H9 (cell line): ENCODE data around the gene GJA10. TPM values are rescaled to one million over a fixed set of nuclear protein-coding genes. Genes with fewer than 3 reads are reported as not detected.

Experiments
- DNase-seq: peaks from one replicate; pipeline ENCODE4 v3.0.0-alpha.2; 2017
- H2AFZ ChIP-seq: one replicate; pipeline ENCODE4 v1.6.1; 2013; ENCODE audit warnings: mild to moderate bottlenecking, low read length, control low read depth, moderate library complexity
- H2AK5ac ChIP-seq: 2 replicates; pipeline ENCODE4 v1.6.1; 2013; ENCODE audit warnings: low read length, control low read depth, mixed read lengths; ENCODE audit not compliant: insufficient read length
- H2BK120ac ChIP-seq: one replicate; pipeline ENCODE4 v1.6.1; 2013; ENCODE audit warnings: low read depth, mild to moderate bottlenecking, low read length, control low read depth, inconsistent platforms; ENCODE audit not compliant: poor library complexity, severe bottlenecking
- H2BK12ac ChIP-seq: 2 replicates; pipeline ENCODE4 v1.6.1; 2013; ENCODE audit warnings: low read length, control low read depth, mixed read lengths, low read depth; ENCODE audit not compliant: insufficient read length
- H2BK15ac ChIP-seq: 2 replicates; pipeline ENCODE4 v1.6.1; 2013; ENCODE audit warnings: low read depth, low read length, control low read depth
- H2BK20ac ChIP-seq: one replicate; pipeline ENCODE4 v1.6.1; 2013; ENCODE audit warnings: low read depth, mild to moderate bottlenecking, low read length, control low read depth, inconsistent platforms; ENCODE audit not compliant: poor library complexity, severe bottlenecking
- H2BK5ac ChIP-seq: 2 replicates; pipeline ENCODE4 v1.6.1; 2013; ENCODE audit warnings: low read length, control low read depth, mixed read lengths; ENCODE audit not compliant: insufficient read length
- H3K14ac ChIP-seq: 2 replicates; pipeline ENCODE4 v1.6.1; 2013; ENCODE audit warnings: low read length, control low read depth; ENCODE audit not compliant: insufficient read depth
- H3K18ac ChIP-seq: 2 replicates; pipeline ENCODE4 v1.6.1; 2013; ENCODE audit warnings: low read depth, mild to moderate bottlenecking, mixed read lengths, low read length, control low read depth; ENCODE audit not compliant: insufficient read length
- H3K23ac ChIP-seq: 2 replicates; pipeline ENCODE4 v1.6.1; 2013; ENCODE audit warnings: low read length, control low read depth, mixed read lengths, low read depth; ENCODE audit not compliant: insufficient read length
- H3K23me2 ChIP-seq: 2 replicates; pipeline ENCODE4 v1.6.1; 2013; ENCODE audit warnings: low read depth, mild to moderate bottlenecking, mixed read lengths, low read length, control low read depth; ENCODE audit not compliant: insufficient read length, poor library complexity, severe bottlenecking
- H3K27ac ChIP-seq: 2 replicates; pipeline ENCODE4 v1.5.1; 2013; ENCODE audit warnings: low read length, control low read depth, mixed read lengths, low read depth; ENCODE audit not compliant: insufficient read length
- H3K27me3 ChIP-seq: 2 replicates; pipeline ENCODE4 v1.6.1; 2013; ENCODE audit warnings: low read length, control low read depth, inconsistent platforms; ENCODE audit not compliant: insufficient read depth
- H3K4ac ChIP-seq: 2 replicates; pipeline ENCODE4 v1.6.1; 2013; ENCODE audit warnings: low read depth, mild to moderate bottlenecking, control low read depth, inconsistent platforms, low read length, moderate library complexity
- H3K4me1 ChIP-seq: 2 replicates; pipeline ENCODE4 v1.6.1; 2013; ENCODE audit warnings: low read length, control low read depth, inconsistent platforms; ENCODE audit not compliant: insufficient read depth
- H3K4me2 ChIP-seq: 2 replicates; pipeline ENCODE4 v1.6.1; 2013; ENCODE audit warnings: low read length, control low read depth, mixed read lengths; ENCODE audit not compliant: insufficient read length, insufficient read depth
- H3K56ac ChIP-seq: 2 replicates; pipeline ENCODE4 v1.6.1; 2013; ENCODE audit warnings: low read depth, mild to moderate bottlenecking, mixed read lengths, low read length, control low read depth; ENCODE audit not compliant: insufficient read length
- H3K79me1 ChIP-seq: 2 replicates; pipeline ENCODE4 v1.6.1; 2013; ENCODE audit warnings: low read depth, mild to moderate bottlenecking, moderate library complexity, low read length, control low read depth, inconsistent platforms; ENCODE audit not compliant: insufficient read depth, poor library complexity, severe bottlenecking
- H3K79me2 ChIP-seq: 2 replicates; pipeline ENCODE4 v1.6.1; 2013; ENCODE audit warnings: low read length, control low read depth, inconsistent platforms; ENCODE audit not compliant: insufficient read depth
- H3K9ac ChIP-seq: 2 replicates; pipeline ENCODE4 v1.6.1; 2013; ENCODE audit warnings: low read length, control low read depth, mixed read lengths; ENCODE audit not compliant: insufficient read length; ENCODE audit errors: extremely low read depth
- H3K9me3 ChIP-seq: one replicate; pipeline ENCODE4 v1.6.1; 2013; ENCODE audit warnings: low read depth, low read length, inconsistent platforms; ENCODE audit not compliant: control insufficient read depth
- H3T11ph ChIP-seq: one replicate; pipeline ENCODE4 v1.6.1; 2013; ENCODE audit warnings: mild to moderate bottlenecking, low read length, control low read depth, inconsistent platforms
- H4K20me1 ChIP-seq: one replicate; pipeline ENCODE4 v1.6.1; 2013; ENCODE audit not compliant: control insufficient read depth, insufficient read length, insufficient read depth
- H4K5ac ChIP-seq: 2 replicates; pipeline ENCODE4 v1.6.1; 2013; ENCODE audit warnings: low read depth, mild to moderate bottlenecking, mixed read lengths, low read length, control low read depth; ENCODE audit not compliant: insufficient read length
- H4K8ac ChIP-seq: replicated peaks from 2 replicates; pipeline ENCODE4 v1.6.1; 2013; ENCODE audit warnings: low read length, control low read depth, mixed read lengths, low read depth; ENCODE audit not compliant: insufficient read length
- H4K91ac ChIP-seq: 2 replicates; pipeline ENCODE4 v1.6.1; 2013; ENCODE audit warnings: low read depth, mild to moderate bottlenecking, moderate library complexity, mixed read lengths, low read length, control low read depth; ENCODE audit not compliant: insufficient read length
- H3K27ac Mint-ChIP-seq, 3 experiments: 2 replicates in 2 of 3; 3 replicates in 1 of 3; pipeline ENCODE4 v1.8.0; 2020 to 2021; ENCODE audit warnings: mixed read lengths in 3 of 3, mild to moderate bottlenecking in 1 of 3, moderate library complexity in 1 of 3
- H3K27me3 Mint-ChIP-seq: 2 replicates; pipeline ENCODE4 v1.8.0; 2021; ENCODE audit warnings: low read depth, mild to moderate bottlenecking, moderate library complexity, mixed read lengths
- H3K36me3 Mint-ChIP-seq, 3 experiments: 2 replicates in 2 of 3; 3 replicates in 1 of 3; pipeline ENCODE4 v1.8.0; 2020 to 2021; ENCODE audit warnings: low read depth in 3 of 3, mixed read lengths in 3 of 3; ENCODE audit not compliant: insufficient read depth in 1 of 3
- H3K4me1 Mint-ChIP-seq, 2 experiments: 2 replicates each; pipeline ENCODE4 v1.8.0; 2020; ENCODE audit warnings: mixed read lengths in 2 of 2
- H3K4me3 Mint-ChIP-seq, 2 experiments: 2 replicates in 1 of 2; 3 replicates in 1 of 2; pipeline ENCODE4 v1.8.0; 2020 to 2021; ENCODE audit warnings: mild to moderate bottlenecking in 2 of 2, mixed read lengths in 2 of 2, moderate library complexity in 1 of 2
- H3K9me3 Mint-ChIP-seq, 2 experiments: 2 replicates in 1 of 2; 3 replicates in 1 of 2; pipeline ENCODE4 v1.8.0; 2020; ENCODE audit warnings: mild to moderate bottlenecking in 2 of 2, mixed read lengths in 2 of 2, moderate library complexity in 1 of 2
- WGBS: extraction: QIAGEN DNeasy Blood & Tissue Kit; methylation state at CpG from one replicate; pipeline ENCODE4 v1.1.7; 2013; ENCODE audit warnings: missing lambda C conversion rate, low lambda C conversion rate, mixed read lengths; ENCODE audit not compliant: insufficient read length; ENCODE audit errors: extremely low coverage; 5-methylcytosine and 5-hydroxymethylcytosine counted together
- total RNA-seq: library from RNA; stranded (reverse); gene quantifications from 2 replicates; pipeline ENCODE4 v1.2.1, GENCODE V29; 2021
- TF ChIP-seq, protein P1 (sequence below): fragments of 200-600 bp; sonication (generic); conservative IDR thresholded peaks from 3 replicates; pipeline ENCODE4 v1.8.0; 2021; ENCODE audit warnings: antibody characterized with exemption, mild to moderate bottlenecking

The GJA10 gene
- total RNA-seq, 1 experiment from 2014 or later: not detected

DNA sequence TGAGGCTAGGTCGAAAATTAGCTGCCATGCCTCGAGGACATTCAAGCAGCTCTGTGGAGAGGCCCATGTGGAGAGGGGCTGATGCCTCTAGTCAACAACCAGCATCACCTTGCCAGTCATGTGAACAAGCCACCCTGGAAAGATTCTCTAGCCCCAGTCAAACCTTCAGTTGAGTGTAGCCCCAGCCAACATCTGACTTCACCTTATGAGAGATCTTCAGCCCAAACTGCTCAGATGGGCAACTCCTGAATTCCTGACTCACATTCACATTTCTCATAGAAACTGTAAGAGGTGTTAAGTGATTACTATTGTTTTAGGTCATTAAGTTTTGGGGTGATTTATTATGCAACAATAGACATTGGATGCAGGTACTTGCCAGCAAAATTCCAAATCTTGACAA lies 44.9 kb downstream of the GJA10 start:
- H4K91ac ChIP-seq: no peak overlapping the region
- H2AFZ ChIP-seq: no peak overlapping the region
- no peak overlapping the region for H3K56ac ChIP-seq
- Mint-ChIP-seq H3K27me3 (no peaks in the 10 kb centered on the region), H3K27ac (no peak overlapping the region), H3K4me1 (peaks cover 4 to 9% of the 10 kb centered on the region in 2 experiments), H3K9me3 (no peaks in the 10 kb centered on the region; a peak in 1 of 5 replicates), H3K36me3 (no peaks in the 10 kb centered on the region), H3K4me3 (no peak overlapping the region)
- no peak overlapping the region for H2BK12ac ChIP-seq
- no CpG with 5 or more reads among the region's 2 CpGs for WGBS
- no peak overlapping the region for H3K14ac ChIP-seq
- no peak overlapping the region for H3K4me2 ChIP-seq
- H2BK120ac ChIP-seq: no peak overlapping the region
- H3K23ac ChIP-seq: no peak overlapping the region
- H2BK15ac ChIP-seq: no peak overlapping the region
- no peaks in the 10 kb centered on the region for H3K79me2 ChIP-seq
- H2BK5ac ChIP-seq: no peak overlapping the region
- H3K27me3 ChIP-seq: no peaks in the 10 kb centered on the region
- no peaks in the 10 kb centered on the region for H3K9me3 ChIP-seq
- TF ChIP-seq, protein P1, sequence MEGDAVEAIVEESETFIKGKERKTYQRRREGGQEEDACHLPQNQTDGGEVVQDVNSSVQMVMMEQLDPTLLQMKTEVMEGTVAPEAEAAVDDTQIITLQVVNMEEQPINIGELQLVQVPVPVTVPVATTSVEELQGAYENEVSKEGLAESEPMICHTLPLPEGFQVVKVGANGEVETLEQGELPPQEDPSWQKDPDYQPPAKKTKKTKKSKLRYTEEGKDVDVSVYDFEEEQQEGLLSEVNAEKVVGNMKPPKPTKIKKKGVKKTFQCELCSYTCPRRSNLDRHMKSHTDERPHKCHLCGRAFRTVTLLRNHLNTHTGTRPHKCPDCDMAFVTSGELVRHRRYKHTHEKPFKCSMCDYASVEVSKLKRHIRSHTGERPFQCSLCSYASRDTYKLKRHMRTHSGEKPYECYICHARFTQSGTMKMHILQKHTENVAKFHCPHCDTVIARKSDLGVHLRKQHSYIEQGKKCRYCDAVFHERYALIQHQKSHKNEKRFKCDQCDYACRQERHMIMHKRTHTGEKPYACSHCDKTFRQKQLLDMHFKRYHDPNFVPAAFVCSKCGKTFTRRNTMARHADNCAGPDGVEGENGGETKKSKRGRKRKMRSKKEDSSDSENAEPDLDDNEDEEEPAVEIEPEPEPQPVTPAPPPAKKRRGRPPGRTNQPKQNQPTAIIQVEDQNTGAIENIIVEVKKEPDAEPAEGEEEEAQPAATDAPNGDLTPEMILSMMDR: no peak
- H3K23me2 ChIP-seq: no peaks in the 10 kb centered on the region
- DNase-seq: no peak
- H3K27ac ChIP-seq: no peak overlapping the region
- H3K4ac ChIP-seq: no peak overlapping the region
- no peaks in the 10 kb centered on the region for H3K4me1 ChIP-seq
- no peaks in the 10 kb centered on the region for H3K79me1 ChIP-seq
- no peak overlapping the region for H4K8ac ChIP-seq
- no peak overlapping the region for H2AK5ac ChIP-seq
- H3K18ac ChIP-seq: no peak overlapping the region
- H3T11ph ChIP-seq: no peak overlapping the region
- H4K5ac ChIP-seq: no peak overlapping the region
- no peak overlapping the region for H2BK20ac ChIP-seq
- H3K9ac ChIP-seq: no peak overlapping the region
- no peaks in the 10 kb centered on the region for H4K20me1 ChIP-seq
